Kidney (tissue), 14 donors: ENCODE measurements around the gene AIF1L. TPM values are rescaled to one million over a fixed set of nuclear protein-coding genes. Genes with fewer than 3 reads are reported as not detected.
A peak's percentile ranks its signal among the peaks of the same experiment; 100 is the strongest.

Experiments
- DNase-seq, 5 donors: peaks; one replicate each; pipeline ENCODE4 v3.0.0-alpha.2; 2013 to 2020
- FAIRE-seq: peaks from 2 replicates; lab custom pipeline; 2012; peaks lifted over from hg19 to GRCh38; lab: Jason Lieb, UNC
- H3K27ac ChIP-seq, 2 donors: one replicate each; pipeline ENCODE4 v1.7.0; 2013; ENCODE audit warnings: low read depth in 2 of 2, low read length in 2 of 2, inconsistent platforms in 1 of 2
- H3K27me3 ChIP-seq: one replicate; pipeline ENCODE4 v1.7.1; 2013; ENCODE audit warnings: low read length, inconsistent platforms; ENCODE audit not compliant: control insufficient read depth, insufficient read depth
- H3K36me3 ChIP-seq, 3 donors: one replicate each; pipeline versions ENCODE4 v1.7.0 to v1.7.1; 2013; ENCODE audit warnings: low read length in 3 of 3, control low read depth in 1 of 3, inconsistent platforms in 1 of 3; ENCODE audit not compliant: insufficient read depth in 3 of 3, control insufficient read depth in 2 of 3
- H3K4me1 ChIP-seq, 3 donors: one replicate each; pipeline versions ENCODE4 v1.7.0 to v1.7.1; 2013; ENCODE audit warnings: low read length in 3 of 3, inconsistent platforms in 1 of 3, low read depth in 1 of 3; ENCODE audit not compliant: control insufficient read depth in 2 of 3, insufficient read depth in 2 of 3
- H3K4me3 ChIP-seq, 3 donors: one replicate each; pipeline versions ENCODE4 v1.7.0 to v1.8.1; 2013; ENCODE audit warnings: low read length in 3 of 3, control low read depth in 1 of 3, inconsistent platforms in 1 of 3
- H3K9ac ChIP-seq, 3 donors: one replicate each; pipeline versions ENCODE4 v1.7.0 to v1.7.1; 2013; ENCODE audit warnings: low read length in 3 of 3, control low read depth in 1 of 3, inconsistent platforms in 1 of 3
- H3K9me3 ChIP-seq, 3 donors: one replicate each; pipeline versions ENCODE4 v1.7.0 to v1.7.1; 2013; ENCODE audit warnings: low read length in 3 of 3, control low read depth in 1 of 3, inconsistent platforms in 1 of 3; ENCODE audit not compliant: control insufficient read depth in 2 of 3, insufficient read depth in 1 of 3
- CTCF ChIP-seq: IDR thresholded peaks from 3 replicates; pipeline ENCODE4 v1.5.1; 2012; ENCODE audit warnings: mild to moderate bottlenecking, moderate library complexity, borderline replicate concordance; ENCODE audit not compliant: insufficient read depth; ENCODE audit errors: extremely low read depth
- intact Hi-C: fragments of 100-400 bp; cut with DNase I; formaldehyde crosslinking; loops from one replicate; pipeline ENCODE4 v1.11.1; 2022
- polyA plus RNA-seq: library from polyadenylated mRNA; stranded (reverse); fragments of 350-450 nt; fragmentation: Illumina TruSeq; extraction: RNeasy Lipid Tissue Mini Kit (QIAGEN cat#74804); gene quantifications from one replicate; pipeline ENCODE4 v1.2.3, GENCODE V29; 2014; ENCODE audit warnings: low read depth, low replicate concordance; ENCODE audit not compliant: insufficient read depth
- total RNA-seq: library from RNA; stranded (reverse); fragmentation: NEBNext Ultra II Directional; extraction: Animal tissue kit (Norgen Biotek cat#: 25700); gene quantifications from one replicate; pipeline ENCODE4 v1.2.1, GENCODE V29; 2021
- donor health status: control.
- donor health status: control.
- donor health status: control.
- donor health status: control.
- donor health status: control.
- donor health status: DM: yes; HTN: yes; CAD: no.
- donor health status: Normal renal cell carcinoma (clear cell type).

AIF1L gene
- total and polyA plus RNA-seq, 2 donors from 2014 or later = 397 to 439 TPM

DNA sequence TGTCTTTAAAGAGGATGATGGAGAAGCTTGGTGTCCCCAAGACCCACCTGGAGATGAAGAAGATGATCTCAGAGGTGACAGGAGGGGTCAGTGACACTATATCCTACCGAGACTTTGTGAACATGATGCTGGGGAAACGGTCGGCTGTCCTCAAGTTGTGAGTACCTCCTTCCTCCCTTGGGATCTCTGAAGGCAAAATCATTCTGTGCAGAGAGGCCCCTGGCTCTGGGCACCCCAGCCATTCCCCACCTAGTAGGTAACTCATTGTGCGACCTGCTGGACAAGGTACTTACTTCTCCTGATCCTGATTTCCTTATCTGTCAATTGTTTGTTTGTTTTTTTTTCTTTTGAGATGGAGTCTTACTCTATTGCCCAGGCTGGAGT lies 21.4 kb downstream of the AIF1L start:
- peaks cover under 1 to 19% (median 17%) of the 10 kb centered on the region in 3 donors for H3K4me1 ChIP-seq
- no peaks in the 10 kb centered on the region for H3K27me3 ChIP-seq
- intact Hi-C loops = no loop called here
- no peak overlapping the region for H3K4me3 ChIP-seq
- no peak overlapping the region for H3K9ac ChIP-seq
- TF ChIP-seq CTCF = no peak
- H3K9me3 ChIP-seq = no peaks in the 10 kb centered on the region
- DNase-seq = no peak
- peaks cover under 1 to 42% (median 7%) of the 10 kb centered on the region in 3 donors for H3K36me3 ChIP-seq
- H3K27ac ChIP-seq = peak overlapping the region; percentile 68 to 69
- no peak for FAIRE-seq

DNA sequence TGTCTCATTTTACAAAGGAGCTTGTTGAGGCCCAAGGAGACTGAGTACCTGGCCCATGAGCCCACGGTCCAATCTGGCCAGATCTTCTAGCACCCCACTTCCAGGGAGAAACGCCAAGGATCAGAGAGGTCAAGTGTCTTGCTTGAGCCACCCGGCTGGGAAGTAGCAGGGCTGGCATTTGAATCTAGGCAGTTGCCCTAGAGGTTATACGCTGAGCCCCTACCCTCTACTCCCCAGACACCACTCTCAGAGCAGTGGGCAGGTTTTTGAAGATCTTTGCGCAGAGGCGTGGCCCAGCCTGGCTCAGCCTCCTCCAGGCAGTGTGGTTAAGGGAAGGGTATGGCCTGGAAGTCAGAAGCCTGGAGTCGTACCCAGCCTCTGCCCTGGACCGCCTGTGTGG lies 23.3 kb downstream of the AIF1L start:
- Histone ChIP-seq H3K27ac (peak overlapping the region; percentile 34 to 51), H3K4me1 (peaks cover 4 to 24% (median 23%) of the 10 kb centered on the region in 3 donors), H3K9ac (peak overlapping the region in 1 of 3 donors; percentile 26), H3K9me3 (no peaks in the 10 kb centered on the region), H3K36me3 (peaks cover 2 to 42% (median 7%) of the 10 kb centered on the region in 3 donors), H3K27me3 (no peaks in the 10 kb centered on the region), H3K4me3 (no peak overlapping the region)
- no peak for DNase-seq
- intact Hi-C loops = no loop called here
- no peak for TF ChIP-seq CTCF
- no peak for FAIRE-seq

DNA sequence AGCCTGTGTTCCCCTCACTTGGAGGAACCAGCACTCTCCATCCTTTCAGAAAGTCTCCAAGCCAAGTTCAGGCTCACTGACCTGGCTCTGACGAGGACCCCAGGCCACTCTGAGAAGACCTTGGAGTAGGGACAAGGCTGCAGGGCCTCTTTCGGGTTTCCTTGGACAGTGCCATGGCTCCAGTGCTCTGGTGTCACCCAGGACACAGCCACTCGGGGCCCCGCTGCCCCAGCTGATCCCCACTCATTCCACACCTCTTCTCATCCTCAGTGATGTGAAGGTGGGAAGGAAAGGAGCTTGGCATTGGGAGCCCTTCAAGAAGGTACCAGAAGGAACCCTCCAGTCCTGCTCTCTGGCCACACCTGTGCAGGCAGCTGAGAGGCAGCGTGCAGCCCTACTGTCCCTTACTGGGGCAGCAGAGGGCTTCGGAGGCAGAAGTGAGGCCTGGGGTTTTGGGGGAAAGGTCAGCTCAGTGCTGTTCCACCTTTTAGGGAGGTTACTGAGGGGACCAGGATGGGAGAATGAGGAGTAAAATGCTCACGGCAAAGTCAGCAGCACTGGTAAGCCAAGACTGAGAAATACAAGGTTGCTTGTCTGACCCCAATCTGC lies 24.4 kb downstream of the AIF1L start:
- intact Hi-C loops = no loop called here
- FAIRE-seq = no peak
- H3K4me1 ChIP-seq = peaks cover 4 to 24% (median 23%) of the 10 kb centered on the region in 3 donors
- no peak for TF ChIP-seq CTCF
- H3K9me3 ChIP-seq = no peaks in the 10 kb centered on the region
- peak overlapping the region in 1 of 3 donors; percentile 52 for H3K9ac ChIP-seq
- H3K4me3 ChIP-seq = no peak overlapping the region
- DNase-seq = no peak
- H3K27me3 ChIP-seq = no peaks in the 10 kb centered on the region
- peaks cover 2 to 39% (median 7%) of the 10 kb centered on the region in 3 donors for H3K36me3 ChIP-seq
- H3K27ac ChIP-seq = peak overlapping the region; percentile 93 to 97

DNA sequence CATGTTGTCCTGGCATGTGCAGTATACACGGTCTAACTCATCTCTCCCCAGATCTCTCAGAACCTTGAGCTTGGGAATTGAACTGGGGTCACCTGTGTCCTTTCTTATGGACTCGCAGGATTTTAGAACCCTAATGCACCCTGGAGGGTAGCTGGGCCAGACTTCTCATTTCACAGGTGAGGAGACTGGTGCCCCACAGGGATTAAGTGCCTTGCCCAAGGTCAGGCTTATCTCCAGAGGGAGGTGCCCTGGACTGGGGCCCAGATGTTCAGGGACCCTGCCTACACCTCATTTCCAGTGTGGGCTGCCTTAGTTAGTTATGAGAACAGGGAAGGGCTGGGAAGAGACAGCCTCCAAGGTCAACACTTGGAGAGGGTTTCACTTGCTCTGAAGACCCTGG lies 25.0 kb downstream of the AIF1L start:
- Histone ChIP-seq H3K27ac (peak overlapping the region; percentile 93 to 97), H3K36me3 (peaks cover 2 to 39% (median 7%) of the 10 kb centered on the region in 3 donors), H3K9me3 (no peaks in the 10 kb centered on the region), H3K27me3 (no peaks in the 10 kb centered on the region), H3K4me1 (peaks cover 4 to 27% (median 27%) of the 10 kb centered on the region in 3 donors), H3K4me3 (no peak overlapping the region), H3K9ac (peak overlapping the region in 1 of 3 donors; percentile 53)
- no peak for TF ChIP-seq CTCF
- FAIRE-seq = no peak
- DNase-seq = no peak
- intact Hi-C loops = no loop called here
